Upper lobe of right lung (tissue), 1 donor: ENCODE data around the gene SLC2A6. TPM values are rescaled to one million over a fixed set of nuclear protein-coding genes. Genes with fewer than 3 reads are reported as not detected.
A peak's percentile ranks its signal among the peaks of the same experiment; 100 is the strongest.

ENCODE experiments used
- ATAC-seq: fragments of 200-7000 bp; cut with Tn5 transposase; one replicate; pipeline ENCODE4 v1.9.1; 2020; ENCODE audit warnings: mild to moderate bottlenecking, moderate library complexity
- DNase-seq: peaks from one replicate; pipeline ENCODE4 v3.0.0-alpha.2; 2020
- H3K27ac ChIP-seq: fragments of 200-600 bp; one replicate; pipeline ENCODE4 v1.8.0; 2022
- H3K27me3 ChIP-seq: fragments of 200-600 bp; one replicate; pipeline ENCODE4 v1.8.0; 2022; ENCODE audit warnings: mild to moderate bottlenecking
- H3K36me3 ChIP-seq: fragments of 200-600 bp; one replicate; pipeline ENCODE4 v1.8.0; 2022
- H3K4me1 ChIP-seq: fragments of 200-600 bp; one replicate; pipeline ENCODE4 v1.8.0; 2022
- H3K4me3 ChIP-seq: fragments of 200-600 bp; one replicate; pipeline ENCODE4 v1.8.0; 2022; ENCODE audit warnings: mild to moderate bottlenecking
- H3K9me3 ChIP-seq: fragments of 200-600 bp; one replicate; pipeline ENCODE4 v1.8.0; 2022
- CTCF ChIP-seq: fragments of 200-600 bp; IDR thresholded peaks from one replicate; pipeline ENCODE4 v1.8.0; 2022; ENCODE audit warnings: antibody characterized with exemption
- intact Hi-C: fragments of 100-400 bp; cut with DNase I; formaldehyde crosslinking; loops from one replicate; pipeline ENCODE4 v1.11.0; 2022
- total RNA-seq: library from RNA; stranded (reverse); fragmentation: NEBNext Ultra II Directional; extraction: Animal tissue kit (Norgen Biotek cat#: 25700); gene quantifications from one replicate; pipeline ENCODE4 v1.2.1, GENCODE V29; 2021
- donor health status: DM: no; HTN: yes; CAD: no; lungs with severe emphysema.

SLC2A6 gene
- total RNA-seq, 1 donor from 2014 or later = 11.4 TPM

GRCh38 chr9:133490865-133491655 is 12.2 kb upstream of the SLC2A6 start:
- no peak for TF ChIP-seq CTCF
- Histone ChIP-seq H3K36me3 (no peaks in the 10 kb centered on the region), H3K27me3 (no peaks in the 10 kb centered on the region), H3K4me3 (no peak overlapping the region), H3K4me1 (peaks cover 18% of the 10 kb centered on the region), H3K9me3 (no peaks in the 10 kb centered on the region), H3K27ac (peak overlapping the region; percentile 73)
- intact Hi-C loops = no loop called here
- DNase-seq = peak; percentile 60
- no peak for ATAC-seq

- intact Hi-C loops = no loop called here
- ATAC-seq (no peak), DNase-seq (peak; percentile 43)
- H3K27ac ChIP-seq = no peak overlapping the region
- H3K4me1 ChIP-seq = peaks cover 20% of the 10 kb centered on the region
- TF ChIP-seq CTCF = no peak
- H3K4me3 ChIP-seq = no peak overlapping the region
- H3K27me3 ChIP-seq = no peaks in the 10 kb centered on the region
- H3K9me3 ChIP-seq = no peaks in the 10 kb centered on the region
- no peaks in the 10 kb centered on the region for H3K36me3 ChIP-seq
Measured at GRCh38 chr9:133490201-133490681, 11.3 kb upstream of the SLC2A6 start.

GRCh38 chr9:133489253-133490190 is 10.6 kb upstream of the SLC2A6 start:
- Histone ChIP-seq H3K4me1 (peaks cover 20% of the 10 kb centered on the region), H3K36me3 (no peaks in the 10 kb centered on the region), H3K27me3 (no peaks in the 10 kb centered on the region), H3K27ac (no peak overlapping the region), H3K9me3 (no peaks in the 10 kb centered on the region), H3K4me3 (no peak overlapping the region)
- DNase-seq (peak; percentile 48), ATAC-seq (no peak)
- intact Hi-C loops = loop anchor here (10.0 kb wide), 1 partner anchor 305 kb away; no protein-coding TSS in a partner anchor
- no peak for TF ChIP-seq CTCF

GRCh38 chr9:133488686-133489252 is 9.9 kb upstream of the SLC2A6 start:
- peaks cover 20% of the 10 kb centered on the region for H3K4me1 ChIP-seq
- H3K27ac ChIP-seq = no peak overlapping the region
- DNase-seq = peak; percentile 56
- no peaks in the 10 kb centered on the region for H3K27me3 ChIP-seq
- ATAC-seq = no peak
- no peak overlapping the region for H3K4me3 ChIP-seq
- H3K9me3 ChIP-seq = no peaks in the 10 kb centered on the region
- no peak for TF ChIP-seq CTCF
- H3K36me3 ChIP-seq = no peaks in the 10 kb centered on the region
- intact Hi-C loops = loop anchor here (10.0 kb wide), 1 partner anchor 304 kb away; no protein-coding TSS in a partner anchor

GRCh38 chr9:133487331-133487725 is 8.4 kb upstream of the SLC2A6 start:
- Histone ChIP-seq H3K27me3 (no peaks in the 10 kb centered on the region), H3K27ac (no peak overlapping the region), H3K4me3 (no peak overlapping the region), H3K36me3 (no peaks in the 10 kb centered on the region), H3K4me1 (peaks cover 12% of the 10 kb centered on the region), H3K9me3 (no peaks in the 10 kb centered on the region)
- no peak for ATAC-seq
- DNase-seq = no peak
- intact Hi-C loops = loop anchor here (10.0 kb wide), 1 partner anchor 303 kb away; no protein-coding TSS in a partner anchor
- TF ChIP-seq CTCF = no peak
